GM06990 (cell line): ENCODE data around the gene LAMP5.

Experiments
- DNase-seq: peaks from one replicate; pipeline ENCODE4 v3.0.0-alpha.2; 2011; ENCODE audit not compliant: insufficient read length; ENCODE audit errors: extremely low read depth
- H3K27me3 ChIP-seq: replicated peaks from 2 replicates; pipeline ENCODE4 v1.6.0; 2011; ENCODE audit warnings: low read length; ENCODE audit not compliant: control insufficient read depth, insufficient read depth
- H3K36me3 ChIP-seq: 2 replicates; pipeline ENCODE4 v1.5.1; 2011; ENCODE audit warnings: low read length; ENCODE audit not compliant: control insufficient read depth, insufficient read depth
- H3K4me3 ChIP-seq: replicated peaks from 2 replicates; pipeline ENCODE4 v1.5.1; 2011; ENCODE audit warnings: low read depth, mild to moderate bottlenecking, control low read depth, low read length
- TF ChIP-seq, protein P1 (sequence below): IDR thresholded peaks from 2 replicates; pipeline ENCODE4 v1.5.1; 2011; ENCODE audit warnings: low read length, control low read depth, mild to moderate bottlenecking, inconsistent platforms; ENCODE audit not compliant: insufficient read depth, poor library complexity, severe bottlenecking

LAMP5 gene

GRCh38 chr20:9551808-9552550 lies 37.6 kb downstream of the LAMP5 start:
- no peak for DNase-seq
- TF ChIP-seq, protein P1, sequence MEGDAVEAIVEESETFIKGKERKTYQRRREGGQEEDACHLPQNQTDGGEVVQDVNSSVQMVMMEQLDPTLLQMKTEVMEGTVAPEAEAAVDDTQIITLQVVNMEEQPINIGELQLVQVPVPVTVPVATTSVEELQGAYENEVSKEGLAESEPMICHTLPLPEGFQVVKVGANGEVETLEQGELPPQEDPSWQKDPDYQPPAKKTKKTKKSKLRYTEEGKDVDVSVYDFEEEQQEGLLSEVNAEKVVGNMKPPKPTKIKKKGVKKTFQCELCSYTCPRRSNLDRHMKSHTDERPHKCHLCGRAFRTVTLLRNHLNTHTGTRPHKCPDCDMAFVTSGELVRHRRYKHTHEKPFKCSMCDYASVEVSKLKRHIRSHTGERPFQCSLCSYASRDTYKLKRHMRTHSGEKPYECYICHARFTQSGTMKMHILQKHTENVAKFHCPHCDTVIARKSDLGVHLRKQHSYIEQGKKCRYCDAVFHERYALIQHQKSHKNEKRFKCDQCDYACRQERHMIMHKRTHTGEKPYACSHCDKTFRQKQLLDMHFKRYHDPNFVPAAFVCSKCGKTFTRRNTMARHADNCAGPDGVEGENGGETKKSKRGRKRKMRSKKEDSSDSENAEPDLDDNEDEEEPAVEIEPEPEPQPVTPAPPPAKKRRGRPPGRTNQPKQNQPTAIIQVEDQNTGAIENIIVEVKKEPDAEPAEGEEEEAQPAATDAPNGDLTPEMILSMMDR = no peak
- Histone ChIP-seq H3K27me3 (no peaks in the 10 kb centered on the region; the same call in 1 of the 2 replicates), H3K36me3 (no peaks in the 10 kb centered on the region), H3K4me3 (no peak overlapping the region)

GRCh38 chr20:9555781-9556180 lies 41.4 kb downstream of the LAMP5 start:
- TF ChIP-seq, protein P1 = no peak
- Histone ChIP-seq H3K27me3 (no peaks in the 10 kb centered on the region), H3K4me3 (no peak overlapping the region), H3K36me3 (no peaks in the 10 kb centered on the region)
- no peak for DNase-seq

- H3K27me3 ChIP-seq = no peaks in the 10 kb centered on the region
- no peak overlapping the region for H3K4me3 ChIP-seq
- no peak for DNase-seq
- TF ChIP-seq, protein P1 = no peak
- no peaks in the 10 kb centered on the region for H3K36me3 ChIP-seq
Measured at GRCh38 chr20:9557411-9557810, 43.0 kb downstream of the LAMP5 start.

DNA sequence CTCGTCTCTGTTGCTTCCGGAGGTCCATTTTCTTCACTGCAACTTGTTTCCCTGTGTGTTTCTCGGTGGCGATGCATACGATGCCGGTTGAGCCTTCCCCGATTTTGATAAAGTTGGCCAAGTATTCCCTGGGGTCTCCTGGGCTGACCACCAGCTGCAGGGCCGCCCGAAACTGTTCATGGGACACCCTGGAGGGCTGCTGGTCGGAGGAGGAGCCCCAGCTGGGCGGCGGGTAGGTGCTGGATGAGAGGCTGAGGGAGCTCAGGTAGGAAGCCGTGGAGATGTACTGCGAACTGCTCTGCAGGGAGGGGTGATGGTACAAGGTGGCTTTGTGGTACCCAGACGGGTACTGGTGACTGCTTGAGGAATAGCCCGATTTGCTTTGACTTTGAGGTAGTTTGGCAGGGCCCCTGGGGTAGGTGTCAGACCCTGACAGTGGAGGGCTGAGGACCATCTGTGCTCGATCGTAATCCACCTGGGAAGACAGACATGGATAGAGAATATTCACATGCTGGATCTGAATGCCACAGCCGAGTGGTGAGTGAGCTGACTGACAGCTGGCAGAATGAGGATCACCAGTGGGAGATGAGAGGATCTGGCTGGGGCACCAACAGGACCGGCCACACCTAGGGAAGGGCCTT lies 51.6 kb downstream of the LAMP5 start:
- H3K4me3 ChIP-seq = no peak overlapping the region
- no peak for DNase-seq
- TF ChIP-seq, protein P1 = no peak
- no peaks in the 10 kb centered on the region for H3K27me3 ChIP-seq
- no peaks in the 10 kb centered on the region for H3K36me3 ChIP-seq

DNA sequence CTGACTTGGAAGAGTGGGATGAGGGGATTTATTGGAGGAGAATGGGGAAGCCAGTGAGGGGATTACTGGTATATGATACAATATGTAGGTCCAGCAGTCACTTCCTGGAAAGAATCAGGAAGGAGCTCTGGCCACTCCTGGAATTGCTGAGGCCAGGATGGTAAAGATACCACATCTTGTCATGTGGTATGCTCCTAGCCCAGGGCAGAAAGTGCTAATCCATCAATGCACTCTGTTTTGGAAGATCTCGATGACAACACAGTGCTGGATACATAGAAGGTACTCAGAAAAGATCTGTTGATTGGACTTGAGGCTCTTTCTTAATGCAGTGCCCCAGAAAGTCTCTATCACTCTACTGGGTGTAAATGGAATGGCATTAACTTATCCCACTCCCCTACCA lies 52.6 kb downstream of the LAMP5 start:
- TF ChIP-seq, protein P1 = no peak
- Histone ChIP-seq H3K27me3 (no peaks in the 10 kb centered on the region), H3K4me3 (no peak overlapping the region), H3K36me3 (no peaks in the 10 kb centered on the region)
- DNase-seq = no peak
